ENCODE measurements around the gene AGK.

The AGK gene

GRCh38 chr7:141699860-141700259 is 148.7 kb downstream of the AGK start:
- H3K4me3 ChIP-seq (replicated peaks; ENCODE audit: low read depth, low read length): no peak overlapping the region
- no peak for DNase-seq (ENCODE audit: extremely low read depth, low read depth)
- TF ChIP-seq CTCF (IDR thresholded peaks at IDR 0.05; ENCODE audit: low read depth, low read length, missing control alignments): no peak

GRCh38 chr7:141700296-141700847 is 149.2 kb downstream of the AGK start:
- no peak for DNase-seq (ENCODE audit: extremely low read depth, low read depth)
- TF ChIP-seq CTCF (IDR thresholded peaks at IDR 0.05; ENCODE audit: low read depth, low read length, missing control alignments): no peak
- peak overlapping the region; percentile 55 for H3K4me3 ChIP-seq (replicated peaks; ENCODE audit: low read depth, low read length)

- H3K4me3 ChIP-seq (replicated peaks; ENCODE audit: low read depth, low read length): peak overlapping the region; percentile 55
- no peak for DNase-seq (ENCODE audit: extremely low read depth, low read depth)
- TF ChIP-seq CTCF (IDR thresholded peaks at IDR 0.05; ENCODE audit: low read depth, low read length, missing control alignments): no peak
Measured at GRCh38 chr7:141700848-141701371, 149.7 kb downstream of the AGK start.

GRCh38 chr7:141701489-141702046 is 150.4 kb downstream of the AGK start:
- peak overlapping the region; percentile 55 for H3K4me3 ChIP-seq (replicated peaks; ENCODE audit: low read depth, low read length)
- no peak for DNase-seq (ENCODE audit: extremely low read depth, low read depth)
- no peak for TF ChIP-seq CTCF (IDR thresholded peaks at IDR 0.05; ENCODE audit: low read depth, low read length, missing control alignments)

- DNase-seq (ENCODE audit: extremely low read depth, low read depth): no peak
- peak within 1 kb of the TSS; percentile 55 for H3K4me3 ChIP-seq (replicated peaks; ENCODE audit: low read depth, low read length)
- no peak for TF ChIP-seq CTCF (IDR thresholded peaks at IDR 0.05; ENCODE audit: low read depth, low read length, missing control alignments)
Measured at GRCh38 chr7:141702047-141702567, 150.9 kb downstream of the AGK start, which contains the start of gene DENND11. Gene DENND11, minus strand, starts transcription at chr7:141702166. Its CDS starts 13 bp downstream, at chr7:141702153.

DNA sequence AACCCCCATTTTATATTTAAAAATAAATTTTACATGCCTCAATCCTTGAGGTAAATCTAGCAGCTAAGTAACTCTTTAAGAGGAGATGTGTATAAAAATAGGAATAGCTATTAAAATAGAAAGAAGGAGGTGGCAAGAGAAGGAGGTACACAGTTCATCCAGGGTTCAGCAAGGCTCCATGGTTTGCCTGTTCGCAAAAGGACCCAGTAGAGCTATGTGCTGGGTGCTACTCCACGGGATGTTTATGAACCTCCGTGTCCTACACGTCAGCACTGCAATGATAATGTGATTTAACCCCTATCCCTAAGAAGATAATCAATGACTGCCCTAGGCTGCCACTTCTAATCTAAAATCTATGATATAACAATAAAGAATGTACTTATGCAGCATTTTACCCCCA is 151.7 kb downstream of the AGK start:
- TF ChIP-seq CTCF (IDR thresholded peaks at IDR 0.05; ENCODE audit: low read depth, low read length, missing control alignments): no peak

More for the DNA sequence above, 151.7 kb downstream of the AGK start:
- DNase-seq (ENCODE audit: extremely low read depth, low read depth): no peak
- no peak overlapping the region for H3K4me3 ChIP-seq (replicated peaks; ENCODE audit: low read depth, low read length)

Data from HFF-Myc (cell line).